ENCODE measurements around the gene RANBP17. TPM values are rescaled to one million over a fixed set of nuclear protein-coding genes. Genes with fewer than 3 reads are reported as not detected.

Gene RANBP17
- total RNA-seq, 4 donors from 2014 or later, result 0.61 to 9.3 (median 1.9) TPM

DNA sequence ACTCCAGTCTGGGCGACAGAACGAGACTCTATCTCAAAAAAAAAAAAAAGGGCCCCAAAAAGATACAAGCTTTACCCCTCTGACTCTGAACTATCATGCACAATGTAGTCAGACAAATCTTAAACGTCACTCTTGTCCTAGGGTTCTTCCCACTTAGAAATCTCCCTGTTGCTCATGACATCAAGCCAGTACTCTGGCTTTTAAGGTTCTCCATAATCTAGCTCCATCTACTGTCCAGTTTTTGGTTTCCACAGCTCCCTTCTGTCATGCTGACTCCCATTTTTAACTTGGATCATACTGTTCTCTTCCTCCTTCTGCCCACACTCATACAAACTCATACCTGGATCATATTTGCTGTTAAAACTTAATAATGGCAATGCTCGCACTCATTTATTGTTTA, 290.6 kb downstream of the RANBP17 start:
- Histone ChIP-seq H3K9me3 (no peaks in the 10 kb centered on the region), H3K36me3 (no peaks in the 10 kb centered on the region), H3K4me1 (no peaks in the 10 kb centered on the region), H3K27me3 (no peaks in the 10 kb centered on the region), H3K4me3 (no peak overlapping the region), H3K27ac (no peak overlapping the region)
- intact Hi-C loops (cut with DNase I), result no loop called here
- TF ChIP-seq, protein P1, sequence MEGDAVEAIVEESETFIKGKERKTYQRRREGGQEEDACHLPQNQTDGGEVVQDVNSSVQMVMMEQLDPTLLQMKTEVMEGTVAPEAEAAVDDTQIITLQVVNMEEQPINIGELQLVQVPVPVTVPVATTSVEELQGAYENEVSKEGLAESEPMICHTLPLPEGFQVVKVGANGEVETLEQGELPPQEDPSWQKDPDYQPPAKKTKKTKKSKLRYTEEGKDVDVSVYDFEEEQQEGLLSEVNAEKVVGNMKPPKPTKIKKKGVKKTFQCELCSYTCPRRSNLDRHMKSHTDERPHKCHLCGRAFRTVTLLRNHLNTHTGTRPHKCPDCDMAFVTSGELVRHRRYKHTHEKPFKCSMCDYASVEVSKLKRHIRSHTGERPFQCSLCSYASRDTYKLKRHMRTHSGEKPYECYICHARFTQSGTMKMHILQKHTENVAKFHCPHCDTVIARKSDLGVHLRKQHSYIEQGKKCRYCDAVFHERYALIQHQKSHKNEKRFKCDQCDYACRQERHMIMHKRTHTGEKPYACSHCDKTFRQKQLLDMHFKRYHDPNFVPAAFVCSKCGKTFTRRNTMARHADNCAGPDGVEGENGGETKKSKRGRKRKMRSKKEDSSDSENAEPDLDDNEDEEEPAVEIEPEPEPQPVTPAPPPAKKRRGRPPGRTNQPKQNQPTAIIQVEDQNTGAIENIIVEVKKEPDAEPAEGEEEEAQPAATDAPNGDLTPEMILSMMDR (IDR thresholded peaks at IDR 0.05), result no peak
- no peak for TF ChIP-seq POLR2A (IDR thresholded peaks at IDR 0.05)
- no peak for DNase-seq
- 78 to 81% methylated on average over 4 of the region's 4 CpGs for WGBS, 2 donors

DNA sequence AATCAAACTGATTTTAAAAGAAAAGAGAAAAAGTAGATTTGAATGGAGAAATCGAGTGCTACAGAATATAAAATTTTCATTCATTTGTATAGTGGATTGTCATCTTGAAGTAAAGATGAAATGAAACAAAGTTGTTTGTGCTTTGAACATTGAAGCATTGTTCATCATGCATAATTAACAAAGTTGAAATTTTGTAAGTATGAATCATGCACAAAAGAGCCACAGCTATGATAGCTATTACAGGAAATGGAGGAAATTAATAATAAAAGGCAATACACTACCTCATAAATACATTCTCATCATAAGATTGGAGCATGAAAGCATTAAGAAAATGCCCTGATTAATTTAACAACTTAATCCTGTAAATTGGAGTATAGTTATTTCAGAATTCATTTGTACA, 293.8 kb downstream of the RANBP17 start:
- H3K9me3 ChIP-seq, result no peaks in the 10 kb centered on the region
- 84 to 89% methylated on average over 1 of the region's 1 CpG for WGBS, 2 donors
- no peak overlapping the region for H3K27ac ChIP-seq
- no peaks in the 10 kb centered on the region for H3K36me3 ChIP-seq
- no peak overlapping the region for H3K4me3 ChIP-seq
- no peak for TF ChIP-seq POLR2A (IDR thresholded peaks at IDR 0.05)
- TF ChIP-seq, protein P1 (IDR thresholded peaks at IDR 0.05), result no peak
- no peaks in the 10 kb centered on the region for H3K4me1 ChIP-seq
- DNase-seq, result no peak
- H3K27me3 ChIP-seq, result no peaks in the 10 kb centered on the region
- intact Hi-C loops (cut with DNase I), result no loop called here

DNA sequence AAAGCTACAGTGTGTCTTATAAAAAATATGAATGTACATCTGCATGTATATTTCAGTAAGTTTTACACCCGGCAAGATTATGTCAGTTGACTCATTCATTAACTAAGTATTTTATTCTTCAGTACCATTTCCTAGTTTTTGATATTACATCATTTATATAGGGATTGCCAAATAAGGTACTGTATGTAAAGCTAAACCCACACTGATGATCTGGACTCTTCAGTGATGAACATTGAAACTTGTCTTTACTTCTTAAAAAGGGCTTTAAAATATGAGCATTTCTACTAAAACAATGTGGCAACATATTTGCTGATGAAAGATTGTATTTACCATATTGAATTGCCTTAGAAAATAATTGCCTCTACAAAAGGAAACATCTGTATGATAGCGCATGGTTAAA, 295.5 kb downstream of the RANBP17 start:
- WGBS, 2 donors, result 50 to 74% methylated on average over 2 of the region's 2 CpGs

DNA sequence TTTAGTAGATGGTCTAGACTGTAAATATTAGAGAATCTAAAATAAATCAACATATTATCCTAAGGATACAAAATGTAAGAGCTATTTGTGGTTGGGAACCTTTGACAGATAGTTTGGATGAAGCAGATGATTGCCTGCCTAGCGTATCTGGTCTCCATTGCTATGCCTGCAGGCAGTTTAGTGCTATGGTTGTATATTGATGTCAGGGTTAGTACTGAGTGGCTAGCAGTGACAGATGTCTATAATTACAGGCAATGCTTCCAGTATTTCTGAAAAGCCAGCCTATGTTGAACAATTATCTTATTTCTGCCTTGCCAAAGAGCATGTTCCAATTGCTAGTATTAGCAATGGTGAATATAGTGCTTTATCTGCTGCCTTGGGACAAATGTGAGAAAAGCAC, 296.0 kb downstream of the RANBP17 start:
- Histone ChIP-seq H3K4me1 (no peaks in the 10 kb centered on the region), H3K27me3 (no peaks in the 10 kb centered on the region), H3K4me3 (no peak overlapping the region), H3K27ac (no peak overlapping the region), H3K9me3 (no peaks in the 10 kb centered on the region), H3K36me3 (no peaks in the 10 kb centered on the region)
- no peak for DNase-seq
- intact Hi-C loops (cut with DNase I), result no loop called here
- TF ChIP-seq, protein P1 (IDR thresholded peaks at IDR 0.05), result no peak
- TF ChIP-seq POLR2A (IDR thresholded peaks at IDR 0.05), result no peak
- 69 to 75% methylated on average over 1 of the region's 1 CpG for WGBS, 2 donors

More for the DNA sequence above, 295.5 kb downstream of the RANBP17 start:
- intact Hi-C loops (cut with DNase I), result no loop called here
- no peak for DNase-seq
- TF ChIP-seq, protein P1 (IDR thresholded peaks at IDR 0.05), result no peak
- no peaks in the 10 kb centered on the region for H3K27me3 ChIP-seq
- H3K9me3 ChIP-seq, result no peaks in the 10 kb centered on the region
- H3K27ac ChIP-seq, result no peak overlapping the region
- H3K4me1 ChIP-seq, result no peaks in the 10 kb centered on the region
- H3K4me3 ChIP-seq, result no peak overlapping the region
- no peaks in the 10 kb centered on the region for H3K36me3 ChIP-seq

DNA sequence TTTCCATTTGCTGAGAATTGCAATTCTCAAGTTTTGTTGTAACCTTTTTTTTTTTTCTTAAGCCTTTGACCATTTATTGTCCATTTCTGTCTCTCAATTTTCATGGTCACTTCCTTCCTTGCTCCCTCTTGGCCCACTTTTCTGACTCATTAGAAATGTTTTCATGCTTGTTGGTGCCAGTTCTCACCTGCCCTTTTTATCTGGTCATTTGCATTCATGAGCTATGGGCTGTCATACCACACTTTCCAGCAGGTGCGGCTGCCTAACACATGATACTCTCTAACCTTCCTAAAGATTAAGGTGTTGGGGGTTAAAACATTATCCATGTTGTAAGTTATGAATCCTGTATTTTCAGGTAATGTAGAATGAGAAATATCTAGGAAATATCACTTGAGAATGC, 296.8 kb downstream of the RANBP17 start:
- no peaks in the 10 kb centered on the region for H3K27me3 ChIP-seq
- no peak for DNase-seq
- 91 to 92% methylated on average over 1 of the region's 1 CpG for WGBS, 2 donors
- no peak overlapping the region for H3K4me3 ChIP-seq
- no peaks in the 10 kb centered on the region for H3K4me1 ChIP-seq
- intact Hi-C loops (cut with DNase I), result no loop called here
- TF ChIP-seq, protein P1 (IDR thresholded peaks at IDR 0.05), result no peak
- no peak for TF ChIP-seq POLR2A (IDR thresholded peaks at IDR 0.05)
- no peak overlapping the region for H3K27ac ChIP-seq
- H3K36me3 ChIP-seq, result no peaks in the 10 kb centered on the region
- no peaks in the 10 kb centered on the region for H3K9me3 ChIP-seq
